Neural cell (in vitro differentiated cells): ENCODE results near the gene TSEN2.

ENCODE experiments used
- CTCF ChIP-seq: fragments of 450-650 bp; IDR thresholded peaks from 2 replicates; pipeline ENCODE4 v1.5.1; 2014; ENCODE audit warnings: antibody characterized with exemption, mild to moderate bottlenecking, moderate library complexity; ENCODE audit not compliant: poor library complexity, severe bottlenecking
- EP300 ChIP-seq: fragments of 450-650 bp; conservative IDR thresholded peaks from 2 replicates; pipeline ENCODE4 v1.6.1; 2014; ENCODE audit warnings: antibody characterized with exemption, mild to moderate bottlenecking, moderate library complexity; ENCODE audit not compliant: poor library complexity, severe bottlenecking
- EZH2 ChIP-seq: fragments of 200-600, 300-800 bp; shearing (Covaris generic), sonication (generic); IDR thresholded peaks from 2 replicates; pipeline ENCODE4 v1.6.1; 2014; ENCODE audit warnings: antibody characterized with exemption, low read length, borderline replicate concordance, mild to moderate bottlenecking; ENCODE audit not compliant: insufficient read depth, poor library complexity, severe bottlenecking
- MXI1 ChIP-seq: fragments of 450-650 bp; conservative IDR thresholded peaks from 2 replicates; pipeline ENCODE4 v1.6.1; 2014; ENCODE audit warnings: antibody characterized with exemption, mild to moderate bottlenecking; ENCODE audit not compliant: poor library complexity, severe bottlenecking
- POLR2AphosphoS5 ChIP-seq: IDR thresholded peaks from 2 replicates; pipeline ENCODE4 v1.6.1; 2012
- RAD21 ChIP-seq: fragments of 450-650 bp; conservative IDR thresholded peaks from 2 replicates; pipeline ENCODE4 v1.6.1; 2014; ENCODE audit warnings: antibody characterized with exemption, mild to moderate bottlenecking, moderate library complexity
- SMC3 ChIP-seq: fragments of 450-650 bp; conservative IDR thresholded peaks from 2 replicates; pipeline ENCODE4 v1.6.1; 2014; ENCODE audit warnings: antibody characterized with exemption, mild to moderate bottlenecking, moderate library complexity; ENCODE audit not compliant: poor library complexity
- TAF1 ChIP-seq: IDR thresholded peaks from 2 replicates; pipeline ENCODE4 v1.6.1; 2012; ENCODE audit warnings: low read depth
- TF ChIP-seq, protein P1 (sequence below): IDR thresholded peaks from 2 replicates; pipeline ENCODE4 v1.6.1; 2012; ENCODE audit warnings: borderline replicate concordance

- no peak for TF ChIP-seq RAD21
- no peak for TF ChIP-seq CTCF
- no peak for TF ChIP-seq EP300
- TF ChIP-seq EZH2, result no peak
- TF ChIP-seq SMC3, result no peak
- no peak for TF ChIP-seq POLR2AphosphoS5
- TF ChIP-seq, protein P1, sequence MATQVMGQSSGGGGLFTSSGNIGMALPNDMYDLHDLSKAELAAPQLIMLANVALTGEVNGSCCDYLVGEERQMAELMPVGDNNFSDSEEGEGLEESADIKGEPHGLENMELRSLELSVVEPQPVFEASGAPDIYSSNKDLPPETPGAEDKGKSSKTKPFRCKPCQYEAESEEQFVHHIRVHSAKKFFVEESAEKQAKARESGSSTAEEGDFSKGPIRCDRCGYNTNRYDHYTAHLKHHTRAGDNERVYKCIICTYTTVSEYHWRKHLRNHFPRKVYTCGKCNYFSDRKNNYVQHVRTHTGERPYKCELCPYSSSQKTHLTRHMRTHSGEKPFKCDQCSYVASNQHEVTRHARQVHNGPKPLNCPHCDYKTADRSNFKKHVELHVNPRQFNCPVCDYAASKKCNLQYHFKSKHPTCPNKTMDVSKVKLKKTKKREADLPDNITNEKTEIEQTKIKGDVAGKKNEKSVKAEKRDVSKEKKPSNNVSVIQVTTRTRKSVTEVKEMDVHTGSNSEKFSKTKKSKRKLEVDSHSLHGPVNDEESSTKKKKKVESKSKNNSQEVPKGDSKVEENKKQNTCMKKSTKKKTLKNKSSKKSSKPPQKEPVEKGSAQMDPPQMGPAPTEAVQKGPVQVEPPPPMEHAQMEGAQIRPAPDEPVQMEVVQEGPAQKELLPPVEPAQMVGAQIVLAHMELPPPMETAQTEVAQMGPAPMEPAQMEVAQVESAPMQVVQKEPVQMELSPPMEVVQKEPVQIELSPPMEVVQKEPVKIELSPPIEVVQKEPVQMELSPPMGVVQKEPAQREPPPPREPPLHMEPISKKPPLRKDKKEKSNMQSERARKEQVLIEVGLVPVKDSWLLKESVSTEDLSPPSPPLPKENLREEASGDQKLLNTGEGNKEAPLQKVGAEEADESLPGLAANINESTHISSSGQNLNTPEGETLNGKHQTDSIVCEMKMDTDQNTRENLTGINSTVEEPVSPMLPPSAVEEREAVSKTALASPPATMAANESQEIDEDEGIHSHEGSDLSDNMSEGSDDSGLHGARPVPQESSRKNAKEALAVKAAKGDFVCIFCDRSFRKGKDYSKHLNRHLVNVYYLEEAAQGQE, result no peak
- no peak for TF ChIP-seq TAF1
- TF ChIP-seq MXI1, result no peak
These were observed 15.5 kb upstream of the TSEN2 start for GRCh38 chr3:12468757-12469156.
